ENCODE data around the gene KY. TPM values are rescaled to one million over a fixed set of nuclear protein-coding genes. Genes with fewer than 3 reads are reported as not detected.

The KY gene
- total RNA-seq, 1 experiment from 2014 or later: not detected

- no peak for DNase-seq (ENCODE audit: low spot score)
These were observed 4.7 kb downstream of the KY start for GRCh38 chr3:134646086-134646485.

- DNase-seq (ENCODE audit: low spot score): no peak
These were observed 5.3 kb downstream of the KY start for GRCh38 chr3:134645515-134645914.

DNA sequence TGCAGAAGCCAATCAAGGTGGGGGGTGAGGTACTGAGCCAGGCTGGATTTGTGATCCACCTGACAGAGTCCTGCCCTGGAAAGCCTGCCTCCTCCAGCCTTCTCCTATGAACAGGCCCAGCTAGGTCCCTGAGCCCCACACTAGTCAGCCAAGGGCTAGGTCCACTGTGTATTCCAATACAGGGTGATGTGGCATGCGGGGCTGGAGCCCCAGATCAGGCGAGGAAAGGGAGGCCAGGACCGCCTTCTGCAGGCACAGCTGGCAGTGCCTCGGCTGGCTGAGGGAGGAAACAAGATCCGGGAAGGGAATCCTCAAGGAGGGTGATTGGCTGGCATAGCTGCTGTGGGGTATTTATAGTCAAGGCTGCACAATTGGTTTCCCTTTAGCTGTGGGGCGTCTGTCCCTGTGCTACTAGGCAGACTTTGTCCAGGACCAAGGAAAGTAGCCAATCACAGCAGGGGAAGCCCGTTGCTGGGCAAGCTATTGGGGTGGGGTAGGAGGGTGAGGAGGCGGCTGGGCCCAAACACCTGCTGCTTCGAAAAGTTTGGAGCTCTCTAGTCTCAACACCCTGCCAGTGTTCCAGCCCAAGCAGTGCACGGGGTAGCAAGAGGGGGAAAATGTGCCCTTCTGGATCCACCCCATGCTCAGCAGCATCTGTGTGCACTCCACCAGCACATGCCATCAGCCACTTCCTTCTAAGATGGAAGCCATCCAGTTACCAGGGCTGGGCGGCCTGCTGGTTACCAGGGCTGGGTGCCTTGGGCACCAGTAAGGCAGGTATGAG is 5.9 kb downstream of the KY start:
- no peak for DNase-seq (ENCODE audit: low spot score)

DNA sequence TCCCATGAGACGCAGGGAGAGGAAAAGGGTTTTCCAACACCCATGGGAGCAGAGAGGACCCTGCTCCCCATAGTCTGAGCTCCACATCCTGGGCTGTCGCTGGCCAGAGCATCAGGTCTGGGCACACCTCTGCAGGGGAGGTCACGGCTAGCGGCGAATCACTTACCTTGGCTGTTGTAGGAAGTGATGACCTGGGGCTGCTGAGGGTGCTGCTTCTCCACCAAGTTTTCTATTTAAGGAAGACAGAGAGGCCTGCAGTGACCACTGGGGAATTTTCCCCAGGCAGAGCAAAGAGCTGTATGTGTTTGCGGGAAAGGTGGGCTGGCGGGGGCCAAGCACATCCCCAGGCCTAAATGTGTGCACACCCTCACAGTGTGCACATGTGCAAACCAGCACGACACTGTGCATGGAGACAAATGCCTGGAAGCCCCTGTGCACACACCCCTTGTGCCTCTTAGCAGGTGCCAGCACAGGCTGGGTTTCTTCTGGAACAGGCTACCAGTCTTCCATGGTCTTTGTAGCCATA is 7.6 kb downstream of the KY start:
- no peak for DNase-seq (ENCODE audit: low spot score)

GRCh38 chr3:134642445-134643149 is 8.2 kb downstream of the KY start:
- no peak for DNase-seq (ENCODE audit: low spot score)

GRCh38 chr3:134641671-134642300 is 9.0 kb downstream of the KY start:
- no peak for DNase-seq (ENCODE audit: low spot score)

DNA sequence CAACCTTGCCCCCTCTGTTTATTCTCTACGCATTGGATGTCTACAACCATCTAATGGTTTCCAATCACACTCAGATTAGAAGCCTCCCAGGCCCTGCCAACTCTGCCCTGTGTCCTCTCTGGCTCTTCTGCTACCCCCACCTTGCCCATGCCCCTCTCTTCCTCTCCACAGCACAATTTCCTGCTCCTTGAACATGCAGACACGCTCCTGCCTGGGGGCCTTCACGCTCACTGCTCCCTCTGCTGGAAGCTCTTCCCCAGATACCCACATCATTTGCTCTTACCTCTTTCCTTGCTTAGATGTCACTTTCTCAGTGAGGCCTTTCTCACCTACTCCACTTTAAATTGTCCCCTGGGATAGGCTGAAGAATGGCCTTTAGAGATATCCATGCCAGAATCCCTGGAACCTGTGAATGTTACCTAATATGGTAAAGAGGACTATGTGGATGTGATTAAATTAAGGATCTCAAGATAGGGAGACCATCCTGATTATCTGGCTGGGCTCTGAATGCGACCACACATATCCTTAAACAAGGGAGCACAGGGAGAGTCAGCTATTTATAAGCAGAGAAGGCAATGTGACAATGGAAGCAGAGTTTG is 9.9 kb downstream of the KY start:
- peak; percentile 51 for DNase-seq (ENCODE audit: low spot score)

GRCh38 chr3:134640378-134640777 is 10.4 kb downstream of the KY start:
- DNase-seq (ENCODE audit: low spot score): no peak

DNA sequence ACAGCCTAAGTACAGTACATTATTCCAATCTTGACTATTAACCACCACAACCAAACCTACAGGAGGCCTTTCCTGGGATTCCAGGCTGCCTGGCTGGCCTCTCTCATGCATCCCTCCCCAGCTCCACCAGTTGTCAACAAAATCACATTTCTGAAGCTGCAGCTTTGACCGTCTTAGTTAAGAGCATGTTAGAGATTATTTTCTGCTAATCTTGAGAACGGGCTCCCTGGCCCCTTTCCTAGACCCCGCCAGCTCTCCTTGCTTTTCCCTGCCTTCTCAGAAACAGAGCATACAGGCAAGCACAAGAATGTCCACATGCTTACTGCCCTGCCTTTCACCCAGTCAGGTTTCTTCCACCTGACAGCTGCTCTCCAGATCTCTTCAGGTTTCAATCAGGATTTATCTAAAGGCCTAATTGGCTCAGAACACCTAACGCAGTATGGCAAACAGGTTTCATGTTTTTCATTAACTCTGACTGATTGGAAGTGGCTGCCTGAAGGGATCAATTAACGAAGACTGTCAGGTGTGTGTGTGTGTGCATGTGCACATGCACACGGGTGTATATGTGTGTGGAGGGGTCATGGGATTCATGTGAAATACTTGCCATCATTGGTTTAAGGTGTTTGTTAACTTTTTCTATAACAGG is 12.3 kb downstream of the KY start:
- DNase-seq (ENCODE audit: low spot score): no peak

DNA sequence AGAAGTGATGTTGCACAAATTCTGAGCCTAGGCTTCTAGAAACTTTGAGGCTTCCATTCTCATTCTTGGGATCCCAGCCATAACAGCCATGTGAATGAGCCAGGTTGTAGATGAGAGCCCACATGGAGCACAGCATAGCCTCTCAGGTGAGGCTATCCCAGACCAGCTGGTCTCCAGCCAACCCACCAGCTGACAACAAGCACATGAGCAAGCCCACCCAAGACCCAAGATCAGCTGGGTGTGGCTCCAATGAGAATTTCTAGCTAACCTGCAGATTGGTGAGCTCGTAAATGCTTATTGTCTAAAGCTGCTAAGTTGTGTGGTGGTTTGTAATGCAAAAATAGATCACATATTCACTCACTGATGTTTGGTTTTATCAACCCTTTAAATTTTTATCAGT is 14.4 kb downstream of the KY start:
- no peak for DNase-seq (ENCODE audit: low spot score)

DNA sequence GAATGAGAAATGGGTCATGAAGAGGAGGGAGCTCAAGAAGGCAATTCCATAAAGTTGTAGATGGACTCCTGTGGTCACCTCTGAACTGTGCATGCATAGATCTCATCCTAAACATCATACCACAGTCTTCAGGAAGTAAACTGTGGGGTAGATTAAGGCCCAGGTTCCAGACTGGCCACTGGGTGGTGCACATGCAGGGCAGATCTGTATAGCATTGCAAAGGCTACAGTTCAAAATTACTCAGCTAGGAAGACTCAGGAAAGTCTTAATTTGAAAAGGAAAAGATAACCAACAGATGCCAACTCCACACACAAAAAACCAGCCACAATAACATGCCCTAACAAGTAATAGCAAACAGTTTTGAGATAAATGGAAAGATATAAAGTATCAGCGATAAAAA is 20.3 kb downstream of the KY start:
- DNase-seq (ENCODE audit: low spot score): peak; percentile 26

DNA sequence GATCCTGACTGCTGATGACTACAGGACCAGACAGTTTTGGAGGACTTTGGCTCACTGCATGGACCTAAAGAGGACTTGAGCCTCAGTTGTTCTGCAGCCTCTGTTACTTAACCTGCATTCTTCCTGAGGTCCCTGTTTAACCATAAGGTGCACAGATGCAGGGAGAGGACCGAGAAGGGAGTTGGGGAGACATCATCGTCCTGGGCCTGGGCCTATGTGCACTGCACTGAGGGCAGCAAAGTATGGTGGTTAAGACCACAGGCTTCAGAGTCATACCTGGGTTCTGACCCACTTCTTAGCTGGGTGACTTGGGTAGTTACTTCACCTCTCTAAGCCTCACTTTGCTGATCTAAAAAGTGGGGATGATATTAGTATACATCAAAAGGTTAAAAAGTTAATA is 21.9 kb downstream of the KY start:
- no peak for DNase-seq (ENCODE audit: low spot score)

DNA sequence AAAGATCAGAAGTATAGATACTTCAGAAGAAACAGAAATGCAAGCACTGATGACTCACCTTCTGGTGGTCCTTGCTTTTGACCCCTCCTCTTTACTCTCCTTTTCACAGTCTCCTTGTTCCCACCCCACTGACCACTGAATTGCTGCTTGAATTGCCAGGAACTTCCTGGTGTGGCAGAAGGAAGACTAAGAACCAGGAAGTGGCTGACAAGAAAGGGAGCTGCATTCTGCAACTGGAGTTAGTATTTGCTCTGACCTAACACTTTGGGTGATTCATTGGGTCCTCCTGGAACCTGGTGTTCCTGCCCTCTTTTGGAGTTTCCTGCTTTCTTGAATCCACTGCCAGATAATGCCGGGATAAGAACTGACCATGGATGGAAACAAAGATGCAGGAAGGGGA is 23.0 kb downstream of the KY start:
- DNase-seq (ENCODE audit: low spot score): peak; percentile 37

GRCh38 chr3:134625885-134626741 is 24.7 kb downstream of the KY start:
- no peak for DNase-seq (ENCODE audit: low spot score)

- no peak for DNase-seq (ENCODE audit: low spot score)
These were observed 25.4 kb downstream of the KY start for GRCh38 chr3:134625462-134625861.

DNA sequence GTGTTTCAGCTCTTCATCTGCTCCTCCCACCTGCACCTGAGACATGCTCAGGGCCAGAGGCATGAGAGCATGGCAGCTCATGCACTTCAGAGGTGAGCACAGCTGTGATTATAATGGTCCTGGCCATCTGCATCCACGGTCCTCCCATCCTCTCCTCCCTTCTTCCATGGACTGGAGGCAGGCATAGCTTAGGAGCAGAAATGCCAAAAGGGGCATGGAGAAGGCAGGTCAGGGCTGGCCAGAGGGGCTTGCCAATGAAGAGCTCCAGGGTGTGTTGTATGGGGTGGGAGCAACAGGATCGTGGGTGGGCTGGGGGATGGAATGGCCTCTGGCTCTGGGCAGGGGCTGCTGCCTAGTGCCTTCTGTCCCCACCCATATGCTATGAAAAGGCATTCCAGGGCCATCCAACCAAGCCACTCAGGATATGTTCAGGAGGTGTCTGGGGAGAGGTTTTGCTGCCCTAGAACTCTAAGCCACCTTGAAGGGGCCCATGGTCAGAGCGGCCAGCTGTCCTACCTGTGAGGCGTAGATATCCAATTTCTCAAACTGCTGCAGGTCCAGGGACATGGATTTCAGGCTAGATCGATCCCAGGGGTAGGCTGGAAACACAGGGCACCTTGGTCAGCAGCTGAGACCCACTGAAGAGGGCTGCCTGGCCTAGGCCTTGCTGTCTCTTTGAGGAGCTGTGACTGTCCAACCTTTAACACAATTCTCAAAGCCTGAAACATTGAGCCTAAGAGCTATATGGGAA is 26.1 kb downstream of the KY start:
- DNase-seq (ENCODE audit: low spot score): no peak

DNA sequence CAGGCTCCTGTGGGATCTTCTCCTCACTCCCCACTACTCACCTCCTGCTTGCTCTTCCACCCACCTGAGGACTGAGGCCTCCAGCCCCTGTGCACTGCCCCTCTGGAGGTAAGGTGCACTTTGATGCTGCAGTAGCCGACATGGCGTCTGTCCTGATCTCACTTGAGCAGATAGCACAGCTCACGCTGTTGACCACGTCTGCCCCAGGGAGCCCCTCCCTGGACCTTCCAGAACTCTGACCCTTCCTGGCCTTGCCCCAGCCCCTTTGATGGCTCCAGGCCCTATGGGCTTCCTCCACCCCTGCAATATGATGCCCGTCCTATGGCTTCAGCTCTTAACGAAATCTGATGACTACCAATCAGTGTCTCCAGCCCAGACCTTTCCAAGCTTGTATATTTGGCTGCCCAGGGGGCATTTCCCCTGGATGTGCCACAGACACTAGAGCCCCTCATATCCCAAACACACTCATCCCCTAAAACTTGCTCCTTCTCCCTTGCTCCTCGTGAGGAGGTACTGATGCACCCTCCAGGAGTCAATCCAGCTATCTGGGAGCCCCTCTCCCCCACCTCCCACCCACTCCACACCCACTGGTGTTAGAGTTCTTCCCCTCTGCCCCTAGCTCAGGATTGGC is 27.1 kb downstream of the KY start:
- no peak for DNase-seq (ENCODE audit: low spot score)

DNA sequence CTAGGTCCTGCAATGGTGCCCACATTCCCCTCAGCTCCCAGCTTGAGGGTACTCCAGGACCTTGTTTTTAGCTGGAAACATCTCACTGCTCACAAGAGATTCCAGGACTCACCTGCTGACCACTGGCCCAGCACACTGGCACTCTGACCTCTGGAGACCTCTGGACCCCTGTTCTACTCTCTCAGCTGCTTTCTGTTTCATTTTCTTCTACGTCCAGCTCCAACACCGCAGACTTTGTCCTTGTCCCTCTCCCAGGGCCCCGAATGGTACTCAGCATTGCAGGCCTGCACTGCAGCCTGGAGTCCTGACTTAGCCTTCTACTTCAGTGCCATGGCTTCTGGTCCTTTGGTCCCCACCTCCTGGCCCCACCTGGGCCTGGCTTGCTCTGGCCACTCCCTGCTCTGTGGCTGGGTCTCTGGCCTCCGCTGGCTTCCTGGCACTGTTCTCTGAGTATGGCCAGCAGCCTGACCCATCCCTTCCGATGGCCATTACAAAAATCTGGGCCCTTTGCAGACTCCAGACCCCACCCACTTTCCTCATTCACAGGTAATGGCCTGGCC is 27.9 kb downstream of the KY start:
- no peak for DNase-seq (ENCODE audit: low spot score)

DNA sequence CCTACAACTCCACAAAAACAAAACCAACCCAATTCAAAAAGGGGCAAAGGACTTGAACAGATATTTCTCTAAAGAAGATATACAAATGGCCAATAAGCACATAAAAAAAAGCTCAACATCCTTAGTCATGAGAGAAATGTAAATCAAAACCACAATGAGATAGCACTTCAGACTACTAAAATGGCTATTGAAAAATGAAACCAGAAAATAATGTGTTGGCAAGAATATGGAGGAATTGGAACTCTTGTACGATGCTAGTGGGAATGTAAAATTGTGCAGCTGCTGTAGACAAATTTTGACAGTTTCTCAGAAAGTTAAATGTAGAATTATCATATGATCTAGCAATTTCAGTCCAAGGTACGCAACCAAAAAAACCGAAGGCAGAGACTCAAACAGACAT is 29.0 kb downstream of the KY start:
- no peak for DNase-seq (ENCODE audit: low spot score)
